Panc1 (cell line): ENCODE measurements around the gene ZBTB25. TPM values are rescaled to one million over a fixed set of nuclear protein-coding genes. Genes with fewer than 3 reads are reported as not detected.

Source experiments
- ATAC-seq: fragments of 200-7000 bp; cut with Tn5 transposase; 2 replicates; pipeline ENCODE4 v1.9.1; 2020; ENCODE audit warnings: mild to moderate bottlenecking, moderate library complexity
- BruUV-seq: library from RNA; stranded (reverse); fragments of 400-500 nt; replicated peaks from 2 replicates; lab custom pipeline; 2021; lab: Mats Ljungman, UMichigan
- CTCF ChIA-PET: fragments of 300-600 bp; sonication (Branson Sonifier 250); formaldehyde crosslinking; loops from one replicate; lab custom pipeline; 2022; ENCODE audit warnings: antibody characterized with exemption; lab: Charles Lee
- POLR2A ChIA-PET: fragments of 300-600 bp; sonication (Branson Sonifier 250); formaldehyde crosslinking; loops from one replicate; lab custom pipeline; 2022; ENCODE audit warnings: antibody characterized with exemption; lab: Charles Lee
- DNase-seq: peaks from one replicate; pipeline ENCODE4 v3.0.0-alpha.2; 2010; ENCODE audit warnings: low read depth, low spot score
- H3K27ac ChIP-seq: 2 replicates; pipeline ENCODE4 v1.5.1; 2011; ENCODE audit warnings: mild to moderate bottlenecking, low read length, inconsistent platforms
- H3K27me3 ChIP-seq: fragments of 200-500 bp; sonication (Bioruptor generic); 2 replicates; pipeline ENCODE4 v1.6.0; 2014; ENCODE audit warnings: low read length, inconsistent platforms; ENCODE audit not compliant: control insufficient read depth, insufficient read depth
- H3K36me3 ChIP-seq: fragments of 200-500 bp; sonication (Bioruptor generic); 2 replicates; pipeline ENCODE4 v1.5.1; 2014; ENCODE audit warnings: inconsistent platforms, mild to moderate bottlenecking, low read length, moderate library complexity; ENCODE audit not compliant: control insufficient read depth, insufficient read depth
- H3K4me1 ChIP-seq: 2 replicates; pipeline ENCODE4 v1.5.1; 2011; ENCODE audit warnings: inconsistent platforms, mild to moderate bottlenecking, low read length, moderate library complexity; ENCODE audit not compliant: control insufficient read depth, insufficient read depth
- H3K4me3 ChIP-seq, 2 experiments: 2 replicates each; pipeline ENCODE4 v1.5.1; 2011 to 2012; ENCODE audit warnings: low read depth in 2 of 2, low read length in 2 of 2, mild to moderate bottlenecking in 2 of 2, inconsistent platforms in 1 of 2, moderate library complexity in 1 of 2
- H3K9me3 ChIP-seq: fragments of 200-500 bp; sonication (Bioruptor generic); 2 replicates; pipeline ENCODE4 v1.5.1; 2014; ENCODE audit warnings: low read depth, mild to moderate bottlenecking, inconsistent platforms, low read length, moderate library complexity; ENCODE audit not compliant: control insufficient read depth, insufficient read depth
- CTCF ChIP-seq: fragments of 450-650 bp; IDR thresholded peaks from 2 replicates; pipeline ENCODE4 v1.5.1; 2017; ENCODE audit warnings: mild to moderate bottlenecking
- POLR2AphosphoS5 ChIP-seq: IDR thresholded peaks from 2 replicates; pipeline ENCODE4 v1.6.1; 2012; ENCODE audit warnings: mild to moderate bottlenecking, low read depth, low read length, moderate library complexity
- REST ChIP-seq, 2 experiments: IDR thresholded peaks; 2 replicates each; pipeline ENCODE4 v1.6.1; 2011 to 2012; ENCODE audit warnings: low read depth in 2 of 2, control low read depth in 1 of 2, low read length in 1 of 2, mild to moderate bottlenecking in 1 of 2, moderate library complexity in 1 of 2; ENCODE audit not compliant: insufficient read depth in 1 of 2
- SIN3A ChIP-seq: IDR thresholded peaks from 2 replicates; pipeline ENCODE4 v1.6.1; 2012; ENCODE audit warnings: low read depth, mild to moderate bottlenecking, low read length, moderate library complexity, borderline replicate concordance; ENCODE audit not compliant: insufficient read depth
- TCF7L2 ChIP-seq: IDR thresholded peaks from 2 replicates; pipeline ENCODE4 v1.6.1; 2011; ENCODE audit warnings: mild to moderate bottlenecking, low read depth, low read length, inconsistent platforms
- in situ Hi-C: cut with HindIII; loops from 2 replicates; pipeline ENCODE4 v1.10.0; 2016; ENCODE audit warnings: low sequenced_read_pairs, low pct_unique_long_range_greater_than_20kb
- intact Hi-C: fragments of 100-400 bp; cut with micrococcal nuclease; formaldehyde crosslinking; loops from one replicate; pipeline ENCODE4 v1.10.0; 2022; ENCODE audit not compliant: unreplicated experiment
- total RNA-seq: library from RNA; stranded (reverse); gene quantifications from one replicate; pipeline ENCODE4 v1.2.1, GENCODE V29; 2021; ENCODE audit not compliant: unreplicated experiment

ZBTB25 gene
- total RNA-seq, 1 experiment from 2014 or later = 9.0 TPM

GRCh38 chr14:64500088-64500487, 3.5 kb downstream of the ZBTB25 start:
- peaks cover 17% of the 10 kb centered on the region for H3K4me1 ChIP-seq
- no peak overlapping the region; the same call in 1 of the 2 replicates for H3K27ac ChIP-seq
- no TSS peak for BruUV-seq
- in situ Hi-C loops = no loop called here
- ATAC-seq = no peak
- no peaks in the 10 kb centered on the region for H3K9me3 ChIP-seq
- DNase-seq = no peak
- no peaks in the 10 kb centered on the region for H3K27me3 ChIP-seq
- H3K4me3 ChIP-seq = no peak overlapping the region
- intact Hi-C loops = no loop called here
- H3K36me3 ChIP-seq = peaks cover 11% of the 10 kb centered on the region; the same call in 1 of the 2 replicates
- TF ChIP-seq CTCF = no peak
- TF ChIP-seq POLR2AphosphoS5 = no peak
- TF ChIP-seq TCF7L2 = no peak
- no peak for TF ChIP-seq SIN3A
- TF ChIP-seq REST (IDR thresholded peaks at IDR 0.05; ENCODE audit: insufficient read depth in 1 of 2, low read depth in 2 of 2, low read length in 1 of 2) = no peak
- ChIA-PET POLR2A (no interaction called here), CTCF (no interaction called here)

- in situ Hi-C loops = no loop called here
- DNase-seq = no peak
Observed at GRCh38 chr14:64496764-64497163, 6.9 kb downstream of the ZBTB25 start.

More at GRCh38 chr14:64496764-64497163, 6.9 kb downstream of the ZBTB25 start:
- POLR2A ChIA-PET = interaction anchor here (0.7 kb wide), 1 partner anchor 47 kb away, joined by 4 read pairs; no protein-coding TSS in a partner anchor
- Histone ChIP-seq H3K36me3 (peaks cover 2% of the 10 kb centered on the region; the same call in 1 of the 2 replicates), H3K27ac (no peak overlapping the region), H3K4me1 (peaks cover 9% of the 10 kb centered on the region; the same call in 1 of the 2 replicates), H3K27me3 (no peaks in the 10 kb centered on the region), H3K9me3 (no peaks in the 10 kb centered on the region), H3K4me3 (no peak overlapping the region)
- intact Hi-C loops = no loop called here
- CTCF ChIA-PET = no interaction called here
- ATAC-seq = no peak
- TF ChIP-seq CTCF = no peak
- no peak for TF ChIP-seq REST (IDR thresholded peaks at IDR 0.05; ENCODE audit: insufficient read depth in 1 of 2, low read depth in 2 of 2, low read length in 1 of 2)
- no peak for TF ChIP-seq POLR2AphosphoS5
- no peak for TF ChIP-seq SIN3A
- no peak for TF ChIP-seq TCF7L2
- no TSS peak for BruUV-seq
